Measurements from ENCODE around the gene RPL10A. TPM values are rescaled to one million over a fixed set of nuclear protein-coding genes. Genes with fewer than 3 reads are reported as not detected.

RPL10A gene
- total and polyA plus RNA-seq, 11 donors, result 356 to 1,412 (median 532) TPM

DNA sequence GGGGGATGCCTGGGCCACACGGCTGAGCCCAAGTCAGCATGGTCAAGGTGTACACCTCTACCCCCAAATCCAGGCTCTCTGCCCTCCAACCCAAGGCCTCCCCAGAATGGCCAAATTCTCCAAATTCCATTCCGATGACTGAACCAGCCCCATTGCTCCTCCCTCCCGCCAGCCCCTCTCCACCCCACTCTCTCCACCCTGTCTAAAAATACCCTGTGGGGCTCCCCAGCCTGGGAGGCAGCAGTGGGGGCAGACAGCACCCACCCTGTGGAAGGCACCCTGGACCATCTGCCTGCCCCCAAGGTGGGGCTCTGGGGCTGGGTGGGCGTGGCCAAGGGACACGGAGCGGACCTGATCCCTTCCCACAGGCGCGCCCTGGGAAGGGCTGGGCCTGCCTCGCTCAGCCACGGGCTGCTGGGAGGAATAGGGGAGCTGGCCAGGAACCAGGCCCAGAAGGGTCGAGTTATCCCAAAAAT is 17.2 kb downstream of the RPL10A start:
- DNase-seq (no peak), ATAC-seq (peak in 3 of 4 donors; percentile 4 to 29 (median 21))
- H3K36me3 ChIP-seq, result peaks cover 0 to 32% (median 6%) of the 10 kb centered on the region in 9 donors
- intact Hi-C loops (cut with DNase I), result no loop called here
- no peaks in the 10 kb centered on the region for H3K27me3 ChIP-seq
- peaks cover 0 to 58% (median 28%) of the 10 kb centered on the region in 12 donors for H3K4me1 ChIP-seq
- H3K9me3 ChIP-seq, result no peaks in the 10 kb centered on the region
- TF ChIP-seq, protein P1, sequence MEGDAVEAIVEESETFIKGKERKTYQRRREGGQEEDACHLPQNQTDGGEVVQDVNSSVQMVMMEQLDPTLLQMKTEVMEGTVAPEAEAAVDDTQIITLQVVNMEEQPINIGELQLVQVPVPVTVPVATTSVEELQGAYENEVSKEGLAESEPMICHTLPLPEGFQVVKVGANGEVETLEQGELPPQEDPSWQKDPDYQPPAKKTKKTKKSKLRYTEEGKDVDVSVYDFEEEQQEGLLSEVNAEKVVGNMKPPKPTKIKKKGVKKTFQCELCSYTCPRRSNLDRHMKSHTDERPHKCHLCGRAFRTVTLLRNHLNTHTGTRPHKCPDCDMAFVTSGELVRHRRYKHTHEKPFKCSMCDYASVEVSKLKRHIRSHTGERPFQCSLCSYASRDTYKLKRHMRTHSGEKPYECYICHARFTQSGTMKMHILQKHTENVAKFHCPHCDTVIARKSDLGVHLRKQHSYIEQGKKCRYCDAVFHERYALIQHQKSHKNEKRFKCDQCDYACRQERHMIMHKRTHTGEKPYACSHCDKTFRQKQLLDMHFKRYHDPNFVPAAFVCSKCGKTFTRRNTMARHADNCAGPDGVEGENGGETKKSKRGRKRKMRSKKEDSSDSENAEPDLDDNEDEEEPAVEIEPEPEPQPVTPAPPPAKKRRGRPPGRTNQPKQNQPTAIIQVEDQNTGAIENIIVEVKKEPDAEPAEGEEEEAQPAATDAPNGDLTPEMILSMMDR (IDR thresholded peaks at IDR 0.05), result no peak
- no peak for TF ChIP-seq POLR2A (IDR thresholded peaks at IDR 0.05)
- peak overlapping the region in 8 of 12 donors; percentile 24 to 55 (median 37) for H3K4me3 ChIP-seq
- 37 to 63% (median 49%) methylated on average over 7 to 11 of the region's 11 CpGs for WGBS, 4 donors
- H3K27ac ChIP-seq, result peak overlapping the region; percentile 8 to 100 (median 66)

DNA sequence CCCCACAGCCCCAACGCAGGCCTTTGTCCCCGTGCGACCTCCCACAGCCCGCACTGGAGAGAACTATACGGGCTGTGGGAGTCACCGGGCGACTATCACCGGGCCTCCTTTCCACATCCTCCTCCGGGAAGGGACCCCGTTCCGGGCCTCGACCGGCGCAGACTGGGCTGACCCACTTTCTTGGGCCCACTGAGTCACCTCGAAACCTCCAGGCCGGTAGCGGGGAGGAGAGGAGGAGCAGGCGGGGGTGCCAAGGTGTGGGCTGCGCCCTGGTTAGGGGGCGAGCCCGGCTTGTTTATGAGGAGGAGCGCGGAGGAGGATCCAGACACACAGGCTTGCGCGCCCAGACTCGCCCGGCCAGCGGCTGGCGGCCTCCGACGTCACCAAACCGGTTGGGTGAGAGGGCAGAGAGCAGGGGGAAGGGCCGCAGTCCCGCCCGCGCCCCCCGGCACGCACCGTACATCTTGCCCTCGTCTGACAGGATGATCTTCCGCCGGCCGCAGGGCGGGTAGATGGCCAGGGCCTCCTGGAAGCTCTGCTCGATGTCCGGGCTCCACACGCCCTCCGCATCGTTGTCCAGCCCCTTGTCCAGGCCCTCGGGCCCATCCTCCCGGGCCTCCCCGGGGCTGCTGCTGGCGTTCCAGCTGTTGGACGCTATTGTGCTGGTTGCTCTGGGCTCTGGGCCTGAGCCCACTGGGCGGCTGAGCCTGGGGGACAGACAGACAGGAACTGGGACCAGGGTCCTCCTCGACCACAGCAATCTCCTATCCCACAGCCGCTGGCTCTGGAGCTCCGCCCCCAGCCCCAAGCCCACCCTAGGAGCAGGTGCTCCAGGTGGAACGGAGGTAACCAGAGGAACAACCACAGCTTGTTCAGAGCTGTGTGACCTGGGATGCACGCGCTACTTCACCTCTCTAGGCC is 18.1 kb downstream of the RPL10A start:
- Histone ChIP-seq H3K36me3 (peaks cover 0 to 26% (median 3%) of the 10 kb centered on the region in 9 donors), H3K4me3 (peak overlapping the region in 9 of 12 donors; percentile 15 to 55 (median 34)), H3K27me3 (no peaks in the 10 kb centered on the region), H3K27ac (peak overlapping the region; percentile 8 to 100 (median 66)), H3K4me1 (peaks cover 0 to 60% (median 34%) of the 10 kb centered on the region in 12 donors), H3K9me3 (no peaks in the 10 kb centered on the region)
- WGBS, 4 donors, result 51 to 72% (median 61%) methylated on average over 42 to 61 of the region's 61 CpGs
- intact Hi-C loops (cut with DNase I), result no loop called here
- ATAC-seq, result peak in 2 of 4 donors; percentile 2 to 20
- TF ChIP-seq, protein P1 (IDR thresholded peaks at IDR 0.05), result no peak
- no peak for TF ChIP-seq POLR2A (IDR thresholded peaks at IDR 0.05)
- peak in 2 of 5 donors; percentile 58 to 74 for DNase-seq

DNA sequence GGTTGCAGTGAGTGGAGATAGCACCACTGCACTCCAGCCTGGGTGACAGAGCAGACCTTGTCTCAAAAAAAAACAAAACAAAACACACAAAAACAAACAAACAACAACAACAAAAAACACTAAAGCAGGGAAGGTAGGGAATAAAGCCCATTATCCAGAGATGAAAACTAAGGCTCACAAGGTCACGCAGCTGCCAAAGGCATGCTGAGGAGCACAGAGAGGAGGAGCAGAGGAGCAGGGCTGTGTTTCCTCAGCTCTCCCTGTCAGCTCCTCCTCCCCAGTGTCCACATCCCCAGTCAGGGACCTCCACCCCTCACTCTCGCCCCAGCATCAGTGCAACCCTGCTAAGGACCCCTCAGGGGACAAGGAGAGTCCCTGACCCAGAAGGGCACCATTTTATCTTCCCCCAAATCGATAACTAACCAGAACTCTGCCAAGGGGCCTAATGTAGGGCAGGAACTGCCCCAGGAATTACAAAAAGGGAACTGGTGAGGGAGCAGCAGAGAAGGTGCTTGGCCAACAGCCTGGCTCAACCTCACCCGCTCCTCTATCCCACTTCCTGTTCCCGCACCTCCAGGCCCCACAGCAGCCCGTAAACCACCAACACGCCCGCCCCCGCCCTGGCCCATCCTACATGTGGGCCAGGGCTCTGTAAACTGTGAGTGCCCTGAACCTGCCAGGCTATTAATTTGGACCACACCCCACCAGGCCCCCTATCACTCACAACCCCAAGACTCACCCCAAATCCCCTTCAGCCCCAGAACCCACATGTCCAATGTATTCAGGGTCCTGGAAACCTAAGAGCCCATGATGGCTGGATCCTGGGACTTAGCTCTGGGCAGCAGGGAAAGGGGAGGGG is 19.7 kb downstream of the RPL10A start:
- Histone ChIP-seq H3K9me3 (no peaks in the 10 kb centered on the region), H3K4me1 (peaks cover 0 to 76% (median 50%) of the 10 kb centered on the region in 12 donors), H3K36me3 (peaks cover 0 to 13% (median 3%) of the 10 kb centered on the region in 9 donors), H3K27me3 (peaks cover 0 to 5% (median 0%) of the 10 kb centered on the region in 9 donors), H3K4me3 (no peak overlapping the region), H3K27ac (peak overlapping the region in 9 of 12 donors; percentile 2 to 100 (median 64))
- ATAC-seq (no peak), DNase-seq (no peak)
- WGBS, 4 donors, result 45 to 68% (median 54%) methylated on average over 9 of the region's 9 CpGs
- intact Hi-C loops (cut with DNase I), result no loop called here
- no peak for TF ChIP-seq POLR2A (IDR thresholded peaks at IDR 0.05)
- TF ChIP-seq, protein P1 (IDR thresholded peaks at IDR 0.05), result no peak
